Endothelial cell (in vitro differentiated cells): Measurements from ENCODE around the gene CRAMP1. TPM values are rescaled to one million over a fixed set of nuclear protein-coding genes. Genes with fewer than 3 reads are reported as not detected.

Source experiments
- DNase-seq: peaks from one replicate; pipeline ENCODE4 v3.0.0; 2021; ENCODE audit warnings: low spot score
- H3K27ac Mint-ChIP-seq: one replicate; pipeline ENCODE4 v1.8.0; 2021; ENCODE audit warnings: mixed read lengths, inconsistent platforms; ENCODE audit not compliant: unreplicated experiment
- H3K27me3 Mint-ChIP-seq: one replicate; pipeline ENCODE4 v1.8.0; 2021; ENCODE audit warnings: mild to moderate bottlenecking, moderate library complexity, mixed read lengths, inconsistent platforms; ENCODE audit not compliant: unreplicated experiment
- H3K36me3 Mint-ChIP-seq: one replicate; pipeline ENCODE4 v1.8.0; 2021; ENCODE audit warnings: mild to moderate bottlenecking, low read depth, mixed read lengths, inconsistent platforms; ENCODE audit not compliant: unreplicated experiment
- H3K4me1 Mint-ChIP-seq: one replicate; pipeline ENCODE4 v1.8.0; 2021; ENCODE audit warnings: mild to moderate bottlenecking, mixed read lengths, inconsistent platforms; ENCODE audit not compliant: unreplicated experiment
- H3K4me3 Mint-ChIP-seq: one replicate; pipeline ENCODE4 v1.8.0; 2021; ENCODE audit warnings: mild to moderate bottlenecking, mixed read lengths, inconsistent platforms; ENCODE audit not compliant: unreplicated experiment
- H3K9me3 Mint-ChIP-seq: one replicate; pipeline ENCODE4 v1.8.0; 2021; ENCODE audit warnings: mixed read lengths, inconsistent platforms; ENCODE audit not compliant: unreplicated experiment
- CTCF ChIP-seq: fragments of 200-600 bp; sonication (generic); IDR thresholded peaks from one replicate; pipeline ENCODE4 v1.5.0; 2021; ENCODE audit warnings: antibody characterized with exemption; ENCODE audit not compliant: unreplicated experiment
- total RNA-seq: library from RNA; stranded (reverse); fragmentation: NEBNext Ultra II Directional; extraction: Animal tissue kit (Norgen Biotek cat#: 25700); gene quantifications from one replicate; pipeline ENCODE4 v1.2.1, GENCODE V29; 2021; ENCODE audit not compliant: unreplicated experiment

The CRAMP1 gene
- total RNA-seq, 1 donor from 2014 or later: 46.8 TPM

- peaks cover 33% of the 10 kb centered on the region for H3K36me3 Mint-ChIP-seq
- no peak for TF ChIP-seq CTCF
- peak; percentile 14 for DNase-seq
- peak overlapping the region; percentile 95 for H3K4me3 Mint-ChIP-seq
- H3K9me3 Mint-ChIP-seq: no peaks in the 10 kb centered on the region
- no peak overlapping the region for H3K27ac Mint-ChIP-seq
- peaks cover 35% of the 10 kb centered on the region for H3K4me1 Mint-ChIP-seq
- peaks cover 11% of the 10 kb centered on the region for H3K27me3 Mint-ChIP-seq
These were observed 1.7 kb downstream of the CRAMP1 start for GRCh38 chr16:1613728-1614455.

- H3K9me3 Mint-ChIP-seq: no peaks in the 10 kb centered on the region
- DNase-seq: peak; percentile 51
- H3K36me3 Mint-ChIP-seq: peaks cover 35% of the 10 kb centered on the region
- H3K4me3 Mint-ChIP-seq: peak overlapping the region; percentile 92
- H3K27ac Mint-ChIP-seq: no peak overlapping the region
- no peak for TF ChIP-seq CTCF
- H3K4me1 Mint-ChIP-seq: peaks cover 30% of the 10 kb centered on the region
- peaks cover 13% of the 10 kb centered on the region for H3K27me3 Mint-ChIP-seq
These were observed 2.4 kb downstream of the CRAMP1 start for GRCh38 chr16:1614456-1615102.

- Mint-ChIP-seq H3K4me1 (peaks cover 26% of the 10 kb centered on the region), H3K9me3 (no peaks in the 10 kb centered on the region), H3K27me3 (peaks cover 10% of the 10 kb centered on the region), H3K4me3 (peak overlapping the region; percentile 92), H3K36me3 (peaks cover 40% of the 10 kb centered on the region), H3K27ac (peak overlapping the region; percentile 10)
- DNase-seq: no peak
- TF ChIP-seq CTCF: no peak
These were observed 3.6 kb downstream of the CRAMP1 start for GRCh38 chr16:1615761-1616160.

- Mint-ChIP-seq H3K36me3 (peaks cover 47% of the 10 kb centered on the region), H3K4me3 (no peak overlapping the region), H3K9me3 (no peaks in the 10 kb centered on the region), H3K27me3 (peaks cover 6% of the 10 kb centered on the region), H3K4me1 (peaks cover 14% of the 10 kb centered on the region), H3K27ac (no peak overlapping the region)
- DNase-seq: no peak
- TF ChIP-seq CTCF: no peak
These were observed 7.8 kb downstream of the CRAMP1 start for GRCh38 chr16:1619976-1620375.

- no peaks in the 10 kb centered on the region for H3K9me3 Mint-ChIP-seq
- H3K4me1 Mint-ChIP-seq: peaks cover 9% of the 10 kb centered on the region
- no peak overlapping the region for H3K27ac Mint-ChIP-seq
- no peak for DNase-seq
- no peak for TF ChIP-seq CTCF
- H3K4me3 Mint-ChIP-seq: no peak overlapping the region
- H3K27me3 Mint-ChIP-seq: peaks cover 6% of the 10 kb centered on the region
- peaks cover 45% of the 10 kb centered on the region for H3K36me3 Mint-ChIP-seq
These were observed 8.2 kb downstream of the CRAMP1 start for GRCh38 chr16:1620391-1620790.
